Fibroblast of mammary gland (primary cell): ENCODE data around the gene COL3A1.

Experiments used
- DNase-seq: peaks from one replicate; pipeline ENCODE4 v3.0.0-alpha.2; 2010; ENCODE audit warnings: low read depth
- H3K4me3 ChIP-seq: 2 replicates; pipeline ENCODE4 v1.5.1; 2011; ENCODE audit warnings: low read depth, mild to moderate bottlenecking, low read length, moderate library complexity; ENCODE audit not compliant: control insufficient read depth
- TF ChIP-seq, protein P1 (sequence below): conservative IDR thresholded peaks from 2 replicates; pipeline ENCODE4 v1.5.1; 2011; ENCODE audit warnings: low read depth, low read length, inconsistent platforms; ENCODE audit not compliant: control insufficient read depth, insufficient read depth

Gene COL3A1

GRCh38 chr2:189045836-189046235 is 71.7 kb downstream of the COL3A1 start:
- TF ChIP-seq, protein P1, sequence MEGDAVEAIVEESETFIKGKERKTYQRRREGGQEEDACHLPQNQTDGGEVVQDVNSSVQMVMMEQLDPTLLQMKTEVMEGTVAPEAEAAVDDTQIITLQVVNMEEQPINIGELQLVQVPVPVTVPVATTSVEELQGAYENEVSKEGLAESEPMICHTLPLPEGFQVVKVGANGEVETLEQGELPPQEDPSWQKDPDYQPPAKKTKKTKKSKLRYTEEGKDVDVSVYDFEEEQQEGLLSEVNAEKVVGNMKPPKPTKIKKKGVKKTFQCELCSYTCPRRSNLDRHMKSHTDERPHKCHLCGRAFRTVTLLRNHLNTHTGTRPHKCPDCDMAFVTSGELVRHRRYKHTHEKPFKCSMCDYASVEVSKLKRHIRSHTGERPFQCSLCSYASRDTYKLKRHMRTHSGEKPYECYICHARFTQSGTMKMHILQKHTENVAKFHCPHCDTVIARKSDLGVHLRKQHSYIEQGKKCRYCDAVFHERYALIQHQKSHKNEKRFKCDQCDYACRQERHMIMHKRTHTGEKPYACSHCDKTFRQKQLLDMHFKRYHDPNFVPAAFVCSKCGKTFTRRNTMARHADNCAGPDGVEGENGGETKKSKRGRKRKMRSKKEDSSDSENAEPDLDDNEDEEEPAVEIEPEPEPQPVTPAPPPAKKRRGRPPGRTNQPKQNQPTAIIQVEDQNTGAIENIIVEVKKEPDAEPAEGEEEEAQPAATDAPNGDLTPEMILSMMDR = no peak
- H3K4me3 ChIP-seq = no peak overlapping the region

GRCh38 chr2:189046320-189046719 is 72.1 kb downstream of the COL3A1 start:
- no peak for DNase-seq
- TF ChIP-seq, protein P1 = no peak
- no peak overlapping the region for H3K4me3 ChIP-seq

More at GRCh38 chr2:189045836-189046235, 71.7 kb downstream of the COL3A1 start:
- no peak for DNase-seq

GRCh38 chr2:189047171-189047888 is 73.2 kb downstream of the COL3A1 start:
- no peak overlapping the region for H3K4me3 ChIP-seq
- TF ChIP-seq, protein P1 = no peak
- no peak for DNase-seq

GRCh38 chr2:189048189-189048588 is 74.0 kb downstream of the COL3A1 start:
- TF ChIP-seq, protein P1 = no peak
- no peak overlapping the region for H3K4me3 ChIP-seq

GRCh38 chr2:189049709-189050164 is 75.6 kb downstream of the COL3A1 start:
- no peak for DNase-seq
- TF ChIP-seq, protein P1 = no peak
- H3K4me3 ChIP-seq = no peak overlapping the region

More at GRCh38 chr2:189048189-189048588, 74.0 kb downstream of the COL3A1 start:
- no peak for DNase-seq

- H3K4me3 ChIP-seq = no peak overlapping the region
- no peak for DNase-seq
- TF ChIP-seq, protein P1 = no peak
Measured at GRCh38 chr2:189050165-189050712, 76.1 kb downstream of the COL3A1 start.
